ENCODE measurements around the gene TSPAN11. TPM values are rescaled to one million over a fixed set of nuclear protein-coding genes. Genes with fewer than 3 reads are reported as not detected.

Gene TSPAN11
- total RNA-seq, 1 donor from 2014 or later: 17.5 TPM

- Mint-ChIP-seq H3K4me1 (ENCODE audit: low read depth) (no peaks in the 10 kb centered on the region), H3K27me3 (peaks cover 3% of the 10 kb centered on the region), H3K27ac (no peak overlapping the region), H3K9me3 (ENCODE audit: low read depth) (no peaks in the 10 kb centered on the region), H3K4me3 (ENCODE audit: low read depth) (no peak overlapping the region), H3K36me3 (ENCODE audit: insufficient read depth) (no peaks in the 10 kb centered on the region)
- no peak for TF ChIP-seq CTCF (IDR thresholded peaks at IDR 0.05; ENCODE audit: unreplicated experiment)
- no peak for DNase-seq (ENCODE audit: low spot score, unreplicated experiment)
These were observed 64.9 kb downstream of the TSPAN11 start for GRCh38 chr12:30991466-30991865.

GRCh38 chr12:30992381-30992780 lies 65.8 kb downstream of the TSPAN11 start:
- Mint-ChIP-seq H3K36me3 (ENCODE audit: insufficient read depth) (no peaks in the 10 kb centered on the region), H3K27me3 (peaks cover 5% of the 10 kb centered on the region), H3K27ac (no peak overlapping the region), H3K4me1 (ENCODE audit: low read depth) (no peaks in the 10 kb centered on the region), H3K4me3 (ENCODE audit: low read depth) (no peak overlapping the region), H3K9me3 (ENCODE audit: low read depth) (no peaks in the 10 kb centered on the region)
- TF ChIP-seq CTCF (IDR thresholded peaks at IDR 0.05; ENCODE audit: unreplicated experiment): no peak
- no peak for DNase-seq (ENCODE audit: low spot score, unreplicated experiment)

- DNase-seq (ENCODE audit: low spot score, unreplicated experiment): no peak
- H3K4me1 Mint-ChIP-seq (ENCODE audit: low read depth): no peaks in the 10 kb centered on the region
- no peak for TF ChIP-seq CTCF (IDR thresholded peaks at IDR 0.05; ENCODE audit: unreplicated experiment)
- peaks cover 5% of the 10 kb centered on the region for H3K27me3 Mint-ChIP-seq
- H3K9me3 Mint-ChIP-seq (ENCODE audit: low read depth): no peaks in the 10 kb centered on the region
- H3K36me3 Mint-ChIP-seq (ENCODE audit: insufficient read depth): no peaks in the 10 kb centered on the region
- no peak overlapping the region for H3K27ac Mint-ChIP-seq
- H3K4me3 Mint-ChIP-seq (ENCODE audit: low read depth): no peak overlapping the region
These were observed 67.2 kb downstream of the TSPAN11 start for GRCh38 chr12:30993766-30994165.

GRCh38 chr12:30994274-30994673 lies 67.7 kb downstream of the TSPAN11 start:
- Mint-ChIP-seq H3K27ac (no peak overlapping the region), H3K4me3 (ENCODE audit: low read depth) (no peak overlapping the region), H3K9me3 (ENCODE audit: low read depth) (no peaks in the 10 kb centered on the region)

GRCh38 chr12:30996255-30996654 lies 69.7 kb downstream of the TSPAN11 start:
- Mint-ChIP-seq H3K4me3 (ENCODE audit: low read depth) (no peak overlapping the region), H3K4me1 (ENCODE audit: low read depth) (no peaks in the 10 kb centered on the region), H3K27ac (no peak overlapping the region), H3K36me3 (ENCODE audit: insufficient read depth) (no peaks in the 10 kb centered on the region), H3K9me3 (ENCODE audit: low read depth) (no peaks in the 10 kb centered on the region), H3K27me3 (peaks cover 12% of the 10 kb centered on the region)
- DNase-seq (ENCODE audit: low spot score, unreplicated experiment): no peak
- TF ChIP-seq CTCF (IDR thresholded peaks at IDR 0.05; ENCODE audit: unreplicated experiment): no peak

More at GRCh38 chr12:30994274-30994673, 67.7 kb downstream of the TSPAN11 start:
- no peak for DNase-seq (ENCODE audit: low spot score, unreplicated experiment)
- no peaks in the 10 kb centered on the region for H3K4me1 Mint-ChIP-seq (ENCODE audit: low read depth)
- TF ChIP-seq CTCF (IDR thresholded peaks at IDR 0.05; ENCODE audit: unreplicated experiment): no peak
- peaks cover 5% of the 10 kb centered on the region for H3K27me3 Mint-ChIP-seq
- H3K36me3 Mint-ChIP-seq (ENCODE audit: insufficient read depth): no peaks in the 10 kb centered on the region

Data from progenitor cell of endocrine pancreas (in vitro differentiated cells).